Naive thymus-derived CD4-positive, alpha-beta T cell (primary cell): ENCODE data around the gene SLCO2B1. TPM values are rescaled to one million over a fixed set of nuclear protein-coding genes. Genes with fewer than 3 reads are reported as not detected.

ENCODE experiments used
- ATAC-seq: fragments of 150-1000 bp; cut with Tn5 transposase; 2 replicates; pipeline ENCODE4 v1.10.0; 2021; ENCODE audit warnings: mild to moderate bottlenecking, moderate library complexity
- CTCF ChIA-PET: fragments of 350-600 bp; sonication (Branson Sonifier 250); formaldehyde crosslinking; loops from one replicate; lab custom pipeline; 2021; ENCODE audit warnings: antibody characterized with exemption; lab: Charles Lee
- POLR2A ChIA-PET: fragments of 350-600 bp; sonication (Branson Sonifier 250); formaldehyde crosslinking; loops from one replicate; lab custom pipeline; 2021; ENCODE audit warnings: antibody characterized with exemption, inconsistent platforms; lab: Charles Lee
- DNase-seq, 9 donors: peaks; one replicate each; pipeline versions ENCODE4 v3.0.0 to v3.0.0-alpha.2; 2020 to 2022; ENCODE audit warnings: mixed read lengths in 1 of 9
- H3K27ac ChIP-seq: one replicate; pipeline ENCODE4 v1.7.0; 2013; ENCODE audit warnings: mild to moderate bottlenecking, low read depth, low read length, moderate library complexity
- H3K27me3 ChIP-seq, 2 donors: one replicate each; pipeline ENCODE4 v1.7.0; 2013; ENCODE audit warnings: low read length in 2 of 2, mild to moderate bottlenecking in 2 of 2, moderate library complexity in 2 of 2; ENCODE audit not compliant: control insufficient read depth in 2 of 2, insufficient read depth in 2 of 2
- H3K36me3 ChIP-seq, 3 experiments: 1 replicate in 2 of 3; 2 replicates in 1 of 3; pipeline ENCODE4 v1.7.0; 2013; ENCODE audit warnings: low read length in 3 of 3, mild to moderate bottlenecking in 3 of 3, moderate library complexity in 1 of 3; ENCODE audit not compliant: insufficient read depth in 3 of 3, control insufficient read depth in 2 of 3
- H3K4me1 ChIP-seq, 2 donors: one replicate each; pipeline ENCODE4 v1.7.0; 2013; ENCODE audit warnings: low read length in 2 of 2, mild to moderate bottlenecking in 2 of 2, moderate library complexity in 1 of 2; ENCODE audit not compliant: control insufficient read depth in 2 of 2, insufficient read depth in 2 of 2
- H3K4me3 ChIP-seq: 2 replicates; pipeline ENCODE4 v1.7.0; 2013; ENCODE audit warnings: mild to moderate bottlenecking, low read length
- H3K9me3 ChIP-seq, 3 experiments: 1 replicate in 2 of 3; 2 replicates in 1 of 3; pipeline ENCODE4 v1.7.0; 2013; ENCODE audit warnings: low read length in 3 of 3; ENCODE audit not compliant: control insufficient read depth in 2 of 3
- H3K27ac Mint-ChIP-seq, 9 donors: one replicate each; pipeline ENCODE4 v1.8.0; 2020 to 2022; ENCODE audit warnings: mixed read lengths in 9 of 9, mild to moderate bottlenecking in 8 of 9, moderate library complexity in 5 of 9, inconsistent platforms in 2 of 9
- H3K27me3 Mint-ChIP-seq, 5 donors: one replicate each; pipeline ENCODE4 v1.8.0; 2021 to 2022; ENCODE audit warnings: mixed read lengths in 5 of 5, mild to moderate bottlenecking in 1 of 5
- H3K36me3 Mint-ChIP-seq, 5 donors: one replicate each; pipeline ENCODE4 v1.8.0; 2020 to 2022; ENCODE audit warnings: mixed read lengths in 5 of 5, mild to moderate bottlenecking in 3 of 5, inconsistent platforms in 1 of 5
- H3K4me1 Mint-ChIP-seq, 7 donors: one replicate each; pipeline ENCODE4 v1.8.0; 2020 to 2022; ENCODE audit warnings: mixed read lengths in 7 of 7, mild to moderate bottlenecking in 3 of 7, inconsistent platforms in 1 of 7
- H3K4me3 Mint-ChIP-seq, 10 donors: one replicate each; pipeline ENCODE4 v1.8.0; 2020 to 2022; ENCODE audit warnings: mild to moderate bottlenecking in 10 of 10, mixed read lengths in 10 of 10, moderate library complexity in 6 of 10, inconsistent platforms in 2 of 10
- H3K9me3 Mint-ChIP-seq, 11 donors: one replicate each; pipeline ENCODE4 v1.8.0; 2020 to 2022; ENCODE audit warnings: mixed read lengths in 11 of 11, mild to moderate bottlenecking in 4 of 11, inconsistent platforms in 1 of 11, moderate library complexity in 1 of 11
- intact Hi-C, 2 donors: fragments of 100-400 bp; cut with micrococcal nuclease; formaldehyde crosslinking; loops; one replicate each; pipeline ENCODE4 v1.15.1; 2023
- polyA plus RNA-seq, 2 donors: library from polyadenylated mRNA; unstranded; fragments of 300-500 nt; fragmentation: Illumina TruSeq; gene quantifications; one replicate each; pipeline ENCODE4 v1.2.3, GENCODE V29; 2021
- total RNA-seq, 6 experiments: library from RNA in 5 of 6; stranded (reverse) in 5 of 6; gene quantifications; 1 replicate in 5 of 6; 2 replicates in 1 of 6; pipeline ENCODE4 v1.2.3 and lab custom pipeline; 2021 to 2026

SLCO2B1 gene
- total and polyA plus RNA-seq, 7 experiments from 2014 or later, result 0.19 to 4.3 (median 1.9) TPM; not detected in 3

DNA sequence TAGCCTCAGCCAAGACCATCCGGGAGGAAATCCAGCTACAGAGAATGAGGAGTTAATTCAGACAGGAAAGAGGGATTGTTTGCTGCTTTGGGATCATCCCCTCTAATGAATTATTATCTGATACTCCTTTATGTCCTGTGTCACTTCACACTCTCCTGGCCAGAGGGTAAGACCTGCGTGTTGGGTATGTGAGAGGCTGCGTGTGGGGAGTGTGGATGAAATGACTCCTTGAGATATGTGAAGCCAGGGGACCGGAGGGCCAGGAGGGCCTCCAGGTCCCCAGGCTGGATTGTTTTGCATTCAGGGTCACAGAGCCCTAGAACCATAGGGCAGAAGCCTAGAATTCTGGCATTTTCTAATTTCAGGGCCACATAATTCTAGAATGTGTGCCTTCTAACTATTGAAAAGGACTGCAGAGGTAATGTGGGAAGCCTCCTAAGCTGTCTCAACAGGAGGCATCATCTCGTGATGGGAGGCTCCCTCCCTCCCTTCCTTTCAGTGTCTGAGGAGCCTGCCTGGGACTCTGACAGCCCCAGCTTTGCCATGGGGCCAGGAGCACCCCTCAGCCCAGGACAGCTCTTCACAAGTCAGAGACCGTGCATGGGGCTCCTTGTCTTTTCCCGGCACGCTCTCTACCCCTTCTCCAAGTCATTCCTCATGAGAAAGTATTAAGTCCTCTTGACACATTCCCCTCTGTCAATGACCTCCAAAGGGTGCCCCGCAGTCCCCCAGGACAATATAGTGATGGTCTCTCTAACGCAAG, 93.3 kb downstream of the SLCO2B1 start:
- peak overlapping the region in 2 of 10 donors; percentile 25 to 73 for H3K4me3 Mint-ChIP-seq

GRCh38 chr11:75245356-75246005, 94.6 kb downstream of the SLCO2B1 start:
- ATAC-seq (no peak), DNase-seq (no peak)
- POLR2A ChIA-PET, result no interaction called here
- Mint-ChIP-seq H3K4me1 (peaks cover 5 to 15% (median 8%) of the 10 kb centered on the region in 7 donors), H3K27me3 (peaks cover 6 to 50% (median 19%) of the 10 kb centered on the region in 5 donors), H3K27ac (no peak overlapping the region), H3K4me3 (no peak overlapping the region), H3K9me3 (no peaks in the 10 kb centered on the region), H3K36me3 (no peaks in the 10 kb centered on the region)
- Histone ChIP-seq H3K27ac (no peak overlapping the region), H3K27me3 (peaks cover 0 to 3% of the 10 kb centered on the region in 2 donors), H3K9me3 (no peaks in the 10 kb centered on the region), H3K36me3 (no peaks in the 10 kb centered on the region), H3K4me1 (peaks cover under 1 to 7% of the 10 kb centered on the region in 2 donors), H3K4me3 (no peak overlapping the region)
- CTCF ChIA-PET, result interaction anchor here (0.6 to 8.0 kb wide), 12 partner anchors 10 to 319 kb away, joined by 3 to 162 read pairs (median 4); no protein-coding TSS in a partner anchor
- intact Hi-C loops, result loop anchor here (10.0 kb wide), 3 partner anchors 501 to 851 kb away; partner anchors contain the start of genes PGM2L1 (in 1 of the 2), POLD3 (in 1 of the 2) and RNF169 (in 1 of the 2)

More for the DNA sequence above, 93.3 kb downstream of the SLCO2B1 start:
- Mint-ChIP-seq H3K36me3 (no peaks in the 10 kb centered on the region), H3K9me3 (no peaks in the 10 kb centered on the region), H3K27me3 (peaks cover 13 to 54% (median 22%) of the 10 kb centered on the region in 5 donors), H3K4me1 (peaks cover 5 to 18% (median 12%) of the 10 kb centered on the region in 7 donors), H3K27ac (no peak overlapping the region)
- ATAC-seq (no peak), DNase-seq (no peak)
- ChIA-PET CTCF (interaction anchor here (1.0 to 8.0 kb wide), 9 partner anchors 11 to 318 kb away, joined by 3 to 135 read pairs (median 4); no protein-coding TSS in a partner anchor), POLR2A (interaction anchor here (1.2 to 1.3 kb wide), 2 partner anchors 13 to 31 kb away, joined by 4 read pairs; no protein-coding TSS in a partner anchor)
- Histone ChIP-seq H3K4me1 (peaks cover 5 to 15% of the 10 kb centered on the region in 2 donors), H3K4me3 (no peak overlapping the region), H3K27ac (no peak overlapping the region), H3K27me3 (peaks cover 3 to 5% of the 10 kb centered on the region in 2 donors), H3K9me3 (no peaks in the 10 kb centered on the region), H3K36me3 (no peaks in the 10 kb centered on the region)
- intact Hi-C loops, result loop anchor here (5.0 to 10.0 kb wide), 4 partner anchors 297 to 849 kb away; partner anchors contain the start of genes PGM2L1 (in 1 of the 2), POLD3 (in 1 of the 2), RNF169 (in 1 of the 2) and SPCS2 (in 1 of the 2)

- no peak overlapping the region for H3K4me3 ChIP-seq
- H3K27me3 ChIP-seq, result peaks cover 0 to 3% of the 10 kb centered on the region in 2 donors
- DNase-seq (no peak), ATAC-seq (no peak)
- no peaks in the 10 kb centered on the region for H3K36me3 ChIP-seq
- ChIA-PET POLR2A (interaction anchor here (1.1 kb wide), 1 partner anchor 29 kb away, joined by 3 read pairs; no protein-coding TSS in a partner anchor), CTCF (interaction anchor here (1.0 to 7.6 kb wide), 5 partner anchors 11 to 317 kb away, joined by 4 to 162 read pairs (median 20); no protein-coding TSS in a partner anchor)
- H3K9me3 ChIP-seq, result no peaks in the 10 kb centered on the region
- Mint-ChIP-seq H3K36me3 (no peaks in the 10 kb centered on the region), H3K27ac (peak overlapping the region in 1 of 9 donors; percentile 51), H3K4me1 (peaks cover 5 to 15% (median 8%) of the 10 kb centered on the region in 7 donors), H3K4me3 (no peak overlapping the region), H3K27me3 (peaks cover 6 to 50% (median 20%) of the 10 kb centered on the region in 5 donors), H3K9me3 (no peaks in the 10 kb centered on the region)
- intact Hi-C loops, result loop anchor here (10.0 kb wide), 3 partner anchors 501 to 851 kb away; partner anchors contain the start of genes PGM2L1 (in 1 of the 2), POLD3 (in 1 of the 2) and RNF169 (in 1 of the 2)
- H3K27ac ChIP-seq, result no peak overlapping the region
- peaks cover 0 to 3% of the 10 kb centered on the region in 2 donors for H3K4me1 ChIP-seq
Measured at GRCh38 chr11:75246006-75246670, 95.2 kb downstream of the SLCO2B1 start.

GRCh38 chr11:75246671-75247350, 95.9 kb downstream of the SLCO2B1 start:
- no peak overlapping the region for H3K27ac Mint-ChIP-seq
- no peak overlapping the region for H3K4me3 ChIP-seq
- DNase-seq (no peak), ATAC-seq (no peak)
- no peaks in the 10 kb centered on the region for H3K9me3 Mint-ChIP-seq
- H3K27ac ChIP-seq, result no peak overlapping the region
- intact Hi-C loops, result loop anchor here (10.0 kb wide), 3 partner anchors 502 to 852 kb away; partner anchors contain the start of genes PGM2L1 (in 1 of the 2), POLD3 (in 1 of the 2) and RNF169 (in 1 of the 2)
- no peaks in the 10 kb centered on the region for H3K9me3 ChIP-seq
- POLR2A ChIA-PET, result interaction anchor here (1.1 to 1.7 kb wide), 2 partner anchors 28 to 143 kb away, joined by 3 read pairs; no protein-coding TSS in a partner anchor
- no peak overlapping the region for H3K4me3 Mint-ChIP-seq
- H3K36me3 ChIP-seq, result no peaks in the 10 kb centered on the region
- peaks cover 0 to 3% of the 10 kb centered on the region in 2 donors for H3K4me1 ChIP-seq
- peaks cover 5 to 15% (median 8%) of the 10 kb centered on the region in 7 donors for H3K4me1 Mint-ChIP-seq
- CTCF ChIA-PET, result interaction anchor here (1.0 to 7.6 kb wide), 8 partner anchors 11 to 318 kb away, joined by 3 to 162 read pairs (median 13); no protein-coding TSS in a partner anchor
- peaks cover 9 to 50% (median 25%) of the 10 kb centered on the region in 5 donors for H3K27me3 Mint-ChIP-seq
- peaks cover 0 to 3% of the 10 kb centered on the region in 2 donors for H3K27me3 ChIP-seq
- H3K36me3 Mint-ChIP-seq, result no peaks in the 10 kb centered on the region

- POLR2A ChIA-PET, result interaction anchor here (0.7 to 1.6 kb wide), 7 partner anchors 9 to 107 kb away, joined by 3 to 6 read pairs (median 4); no protein-coding TSS in a partner anchor
- DNase-seq, result no peak
- Mint-ChIP-seq H3K27me3 (peaks cover 0 to 36% (median 10%) of the 10 kb centered on the region in 5 donors), H3K4me1 (peaks cover 0 to 5% (median 4%) of the 10 kb centered on the region in 7 donors), H3K9me3 (peaks cover 0 to 3% (median 0%) of the 10 kb centered on the region in 11 donors), H3K36me3 (no peaks in the 10 kb centered on the region), H3K27ac (peak overlapping the region in 2 of 9 donors; percentile 18 to 20), H3K4me3 (no peak overlapping the region)
- Histone ChIP-seq H3K4me1 (no peaks in the 10 kb centered on the region), H3K36me3 (no peaks in the 10 kb centered on the region), H3K9me3 (no peaks in the 10 kb centered on the region), H3K4me3 (no peak overlapping the region), H3K27ac (no peak overlapping the region), H3K27me3 (no peaks in the 10 kb centered on the region)
- CTCF ChIA-PET, result interaction anchor here (0.7 to 7.6 kb wide), 21 partner anchors 8 to 548 kb away, joined by 3 to 162 read pairs (median 5); partner anchors contain the start of gene TPBGL
- ATAC-seq, result no peak
- intact Hi-C loops, result loop anchor here (1.0 to 10.0 kb wide), 10 partner anchors 22 to 854 kb away; partner anchors contain the start of genes PGM2L1 (in 1 of the 2), POLD3 (in 1 of the 2) and RNF169 (in 1 of the 2)
Measured at GRCh38 chr11:75248924-75249256, 98.0 kb downstream of the SLCO2B1 start.
